Activated CD8-positive, alpha-beta memory T cell treated with anti-CD3 and anti-CD28 coated beads for 4 hours (primary cell): Measurements from ENCODE around the gene PPP2R1B.

Source experiments
- DNase-seq, 2 donors: peaks; one replicate each; pipeline ENCODE4 v3.0.0-alpha.2; 2020; ENCODE audit warnings: low read depth in 2 of 2

Gene PPP2R1B

GRCh38 chr11:111748035-111748804 lies 18.0 kb downstream of the PPP2R1B start:
- no peak for DNase-seq

- DNase-seq, result no peak
Observed at GRCh38 chr11:111745719-111746504, 20.3 kb downstream of the PPP2R1B start.

- no peak for DNase-seq
Observed at GRCh38 chr11:111743700-111744099, 22.5 kb downstream of the PPP2R1B start.

- no peak for DNase-seq
Observed at GRCh38 chr11:111741751-111742150, 24.4 kb downstream of the PPP2R1B start.

GRCh38 chr11:111739299-111739698 lies 26.9 kb downstream of the PPP2R1B start:
- no peak for DNase-seq

- no peak for DNase-seq
Observed at GRCh38 chr11:111737444-111738210, 28.6 kb downstream of the PPP2R1B start.

- DNase-seq, result no peak
Observed at GRCh38 chr11:111736621-111737443, 29.4 kb downstream of the PPP2R1B start.

- DNase-seq, result no peak
Observed at GRCh38 chr11:111736181-111736590, 30.0 kb downstream of the PPP2R1B start.

- no peak for DNase-seq
Observed at GRCh38 chr11:111735262-111736116, 30.7 kb downstream of the PPP2R1B start.

- no peak for DNase-seq
Observed at GRCh38 chr11:111734954-111735261, 31.3 kb downstream of the PPP2R1B start.

GRCh38 chr11:111734101-111734953 lies 31.9 kb downstream of the PPP2R1B start:
- DNase-seq, result no peak

- no peak for DNase-seq
Observed at GRCh38 chr11:111733611-111734088, 32.5 kb downstream of the PPP2R1B start.

GRCh38 chr11:111733016-111733415 lies 33.2 kb downstream of the PPP2R1B start:
- no peak for DNase-seq

- no peak for DNase-seq
Observed at GRCh38 chr11:111731821-111732220, 34.4 kb downstream of the PPP2R1B start.

GRCh38 chr11:111730871-111731591 lies 35.2 kb downstream of the PPP2R1B start:
- no peak for DNase-seq

- DNase-seq, result no peak
Observed at GRCh38 chr11:111729831-111730311, 36.3 kb downstream of the PPP2R1B start.

- DNase-seq, result no peak
Observed at GRCh38 chr11:111729071-111729830, 36.9 kb downstream of the PPP2R1B start.

GRCh38 chr11:111727431-111727830 lies 38.8 kb downstream of the PPP2R1B start:
- DNase-seq, result no peak
